Measurements from ENCODE around the gene ILDR1.

DNA sequence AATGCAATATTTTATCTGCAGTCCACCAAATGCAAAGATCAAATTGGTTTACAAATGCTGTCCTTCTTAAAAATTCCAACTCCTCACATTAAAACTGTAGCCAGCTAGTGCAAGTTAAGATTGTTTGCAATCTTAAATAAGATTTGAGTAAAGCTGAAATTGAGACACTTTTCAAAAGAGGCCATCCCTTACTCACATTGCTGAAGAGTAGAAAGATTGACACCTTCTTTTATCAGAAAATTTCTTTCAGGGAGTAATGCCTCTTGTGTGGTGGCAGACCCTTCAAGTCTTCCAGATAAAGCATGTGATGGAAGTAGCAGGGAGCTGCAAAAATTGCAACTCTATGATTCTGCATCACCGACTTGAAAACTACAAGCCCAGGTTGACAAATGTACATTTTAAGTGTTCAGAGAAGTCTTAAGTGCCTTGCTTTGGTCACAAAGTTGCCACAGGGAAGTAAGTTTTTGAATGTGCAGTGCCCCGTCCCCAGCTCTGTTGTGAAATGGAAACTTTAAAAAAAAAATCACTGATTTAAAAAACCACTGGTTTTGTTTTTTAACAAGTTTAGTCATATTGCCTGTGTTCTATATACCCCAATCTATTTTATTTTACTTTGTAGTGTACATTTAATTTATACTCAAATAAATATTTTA is 45.7 kb upstream of the ILDR1 start:
- TF ChIP-seq, protein P1, sequence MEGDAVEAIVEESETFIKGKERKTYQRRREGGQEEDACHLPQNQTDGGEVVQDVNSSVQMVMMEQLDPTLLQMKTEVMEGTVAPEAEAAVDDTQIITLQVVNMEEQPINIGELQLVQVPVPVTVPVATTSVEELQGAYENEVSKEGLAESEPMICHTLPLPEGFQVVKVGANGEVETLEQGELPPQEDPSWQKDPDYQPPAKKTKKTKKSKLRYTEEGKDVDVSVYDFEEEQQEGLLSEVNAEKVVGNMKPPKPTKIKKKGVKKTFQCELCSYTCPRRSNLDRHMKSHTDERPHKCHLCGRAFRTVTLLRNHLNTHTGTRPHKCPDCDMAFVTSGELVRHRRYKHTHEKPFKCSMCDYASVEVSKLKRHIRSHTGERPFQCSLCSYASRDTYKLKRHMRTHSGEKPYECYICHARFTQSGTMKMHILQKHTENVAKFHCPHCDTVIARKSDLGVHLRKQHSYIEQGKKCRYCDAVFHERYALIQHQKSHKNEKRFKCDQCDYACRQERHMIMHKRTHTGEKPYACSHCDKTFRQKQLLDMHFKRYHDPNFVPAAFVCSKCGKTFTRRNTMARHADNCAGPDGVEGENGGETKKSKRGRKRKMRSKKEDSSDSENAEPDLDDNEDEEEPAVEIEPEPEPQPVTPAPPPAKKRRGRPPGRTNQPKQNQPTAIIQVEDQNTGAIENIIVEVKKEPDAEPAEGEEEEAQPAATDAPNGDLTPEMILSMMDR (IDR thresholded peaks at IDR 0.05; ENCODE audit: low read depth, low read length), result no peak
- no peak for TF ChIP-seq POLR2A (IDR thresholded peaks at IDR 0.05; ENCODE audit: extremely low read depth, insufficient read length)
- TF ChIP-seq, protein P2, sequence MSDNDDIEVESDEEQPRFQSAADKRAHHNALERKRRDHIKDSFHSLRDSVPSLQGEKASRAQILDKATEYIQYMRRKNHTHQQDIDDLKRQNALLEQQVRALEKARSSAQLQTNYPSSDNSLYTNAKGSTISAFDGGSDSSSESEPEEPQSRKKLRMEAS (IDR thresholded peaks at IDR 0.05; ENCODE audit: low read depth, low read length), result no peak

All from NB4 (cell line).